Lung (tissue), 12 donors: ENCODE measurements around the gene MFSD2A. TPM values are rescaled to one million over a fixed set of nuclear protein-coding genes. Genes with fewer than 3 reads are reported as not detected.

Experiments used
- ATAC-seq: fragments of 200-7000 bp; cut with Tn5 transposase; one replicate; pipeline ENCODE4 v1.9.1; 2020; ENCODE audit warnings: moderate number of reproducible peaks; ENCODE audit not compliant: insufficient read depth, low FRiP score
- DNase-seq, 3 donors: peaks; one replicate each; pipeline ENCODE4 v3.0.0-alpha.2; 2013 to 2017
- H3K27ac ChIP-seq, 2 donors: one replicate each; pipeline ENCODE4 v1.5.1; 2013; ENCODE audit warnings: mild to moderate bottlenecking in 2 of 2, moderate library complexity in 2 of 2, control low read depth in 1 of 2, inconsistent platforms in 1 of 2, low read depth in 1 of 2, low read length in 1 of 2
- H3K27me3 ChIP-seq, 3 donors: one replicate each; pipeline ENCODE4 v1.5.1; 2013; ENCODE audit warnings: low read length in 2 of 3; ENCODE audit not compliant: control insufficient read depth in 3 of 3, insufficient read depth in 3 of 3
- H3K36me3 ChIP-seq, 4 donors: one replicate each; pipeline ENCODE4 v1.5.1; 2013; ENCODE audit warnings: low read length in 4 of 4, mild to moderate bottlenecking in 1 of 4, moderate library complexity in 1 of 4; ENCODE audit not compliant: control insufficient read depth in 4 of 4, insufficient read depth in 4 of 4
- H3K4me1 ChIP-seq, 5 donors: one replicate each; pipeline ENCODE4 v1.5.1; 2013; ENCODE audit warnings: low read length in 5 of 5, mild to moderate bottlenecking in 2 of 5, moderate library complexity in 1 of 5; ENCODE audit not compliant: control insufficient read depth in 5 of 5, insufficient read depth in 5 of 5
- H3K4me3 ChIP-seq: one replicate; pipeline ENCODE4 v1.5.1; 2013; ENCODE audit warnings: mild to moderate bottlenecking, control low read depth, moderate library complexity
- H3K9ac ChIP-seq, 2 donors: one replicate each; pipeline ENCODE4 v1.5.1; 2013; ENCODE audit warnings: low read length in 2 of 2, control low read depth in 1 of 2; ENCODE audit not compliant: insufficient read depth in 1 of 2
- H3K9me3 ChIP-seq, 4 donors: one replicate each; pipeline ENCODE4 v1.5.1; 2013; ENCODE audit warnings: low read length in 3 of 4, mild to moderate bottlenecking in 1 of 4, moderate library complexity in 1 of 4; ENCODE audit not compliant: control insufficient read depth in 4 of 4, insufficient read depth in 3 of 4
- WGBS, 2 donors: extraction: QIAGEN DNeasy Blood & Tissue Kit; methylation state at CpG; one replicate each; pipeline ENCODE4 v1.1.7; 2013; 5-methylcytosine and 5-hydroxymethylcytosine counted together
- polyA plus RNA-seq, 2 donors: library from polyadenylated mRNA; stranded (reverse); fragments of 200-250 nt; gene quantifications; one replicate each; pipeline ENCODE4 v1.2.1, GENCODE V29; 2013
- total RNA-seq, 2 donors: library from RNA; depleted of rRNA in 1 of 2; stranded (reverse); fragments of >200 nt in 1 of 2; gene quantifications; one replicate each; pipeline ENCODE4 v1.2.1, GENCODE V29; 2014 to 2021
- TF ChIP-seq, protein P1 (sequence below): IDR thresholded peaks from 2 replicates; pipeline ENCODE4 v1.5.1; 2012; ENCODE audit warnings: mild to moderate bottlenecking; ENCODE audit errors: control extremely low read depth, extremely low read depth
- donor health status: control.
- donor health status: control.
- donor health status: Bipolar disorder and iron deficiency.
- donor health status: healthy.
- donor health status: DM: yes; HTN: yes; CAD: no.

The MFSD2A gene
- total and polyA plus RNA-seq, 4 donors = 57.2 to 149 (median 121) TPM

DNA sequence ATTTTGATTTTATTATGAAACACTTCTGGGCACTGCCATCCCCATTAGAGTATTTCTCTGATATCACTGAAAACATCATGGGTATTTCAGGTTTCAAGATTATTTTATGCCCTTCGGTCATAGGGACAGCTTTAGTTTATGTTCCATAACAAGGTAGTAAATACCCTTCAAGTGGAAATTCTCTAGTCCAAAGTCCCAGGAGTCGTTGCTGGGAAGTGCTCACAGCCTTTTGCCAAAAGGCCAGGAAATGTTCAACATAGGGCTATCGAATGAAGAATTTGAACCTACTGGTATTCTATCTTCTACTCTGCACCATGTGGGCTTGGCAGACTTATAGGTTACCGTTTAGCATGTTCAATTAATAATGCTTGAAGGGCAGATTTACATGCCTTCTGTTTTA, 7.7 kb upstream of the MFSD2A start:
- Histone ChIP-seq H3K27me3 (no peaks in the 10 kb centered on the region), H3K4me1 (no peaks in the 10 kb centered on the region), H3K9ac (no peak overlapping the region), H3K9me3 (no peaks in the 10 kb centered on the region), H3K36me3 (no peaks in the 10 kb centered on the region), H3K4me3 (no peak overlapping the region), H3K27ac (no peak overlapping the region)
- WGBS, 2 donors = 66 to 84% methylated on average over 4 of the region's 4 CpGs
- DNase-seq (no peak), ATAC-seq (no peak)
- TF ChIP-seq, protein P1, sequence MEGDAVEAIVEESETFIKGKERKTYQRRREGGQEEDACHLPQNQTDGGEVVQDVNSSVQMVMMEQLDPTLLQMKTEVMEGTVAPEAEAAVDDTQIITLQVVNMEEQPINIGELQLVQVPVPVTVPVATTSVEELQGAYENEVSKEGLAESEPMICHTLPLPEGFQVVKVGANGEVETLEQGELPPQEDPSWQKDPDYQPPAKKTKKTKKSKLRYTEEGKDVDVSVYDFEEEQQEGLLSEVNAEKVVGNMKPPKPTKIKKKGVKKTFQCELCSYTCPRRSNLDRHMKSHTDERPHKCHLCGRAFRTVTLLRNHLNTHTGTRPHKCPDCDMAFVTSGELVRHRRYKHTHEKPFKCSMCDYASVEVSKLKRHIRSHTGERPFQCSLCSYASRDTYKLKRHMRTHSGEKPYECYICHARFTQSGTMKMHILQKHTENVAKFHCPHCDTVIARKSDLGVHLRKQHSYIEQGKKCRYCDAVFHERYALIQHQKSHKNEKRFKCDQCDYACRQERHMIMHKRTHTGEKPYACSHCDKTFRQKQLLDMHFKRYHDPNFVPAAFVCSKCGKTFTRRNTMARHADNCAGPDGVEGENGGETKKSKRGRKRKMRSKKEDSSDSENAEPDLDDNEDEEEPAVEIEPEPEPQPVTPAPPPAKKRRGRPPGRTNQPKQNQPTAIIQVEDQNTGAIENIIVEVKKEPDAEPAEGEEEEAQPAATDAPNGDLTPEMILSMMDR = no peak

DNA sequence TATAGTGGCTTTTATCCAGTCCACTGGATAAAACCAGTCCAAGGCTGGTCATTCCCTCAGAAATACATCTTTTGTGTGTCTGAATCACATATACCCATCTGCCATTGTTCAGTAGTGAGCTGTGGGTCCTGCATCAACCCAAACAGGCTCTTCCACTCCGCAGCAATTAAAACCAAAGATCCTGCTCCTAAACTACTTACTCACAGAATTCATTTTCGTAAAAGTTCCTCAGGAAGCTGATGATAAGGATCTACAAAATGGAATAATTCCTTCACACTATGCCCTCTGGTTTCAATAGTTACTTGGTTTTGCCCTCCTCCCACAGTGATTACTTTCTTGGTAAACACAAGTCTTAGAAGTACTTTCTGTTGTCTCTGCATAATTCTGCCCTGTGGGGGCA, 5.1 kb upstream of the MFSD2A start:
- Histone ChIP-seq H3K36me3 (no peaks in the 10 kb centered on the region), H3K27me3 (no peaks in the 10 kb centered on the region), H3K9ac (no peak overlapping the region), H3K4me1 (peaks cover 0 to 4% (median 0%) of the 10 kb centered on the region in 5 donors), H3K4me3 (no peak overlapping the region), H3K27ac (no peak overlapping the region), H3K9me3 (no peaks in the 10 kb centered on the region)
- no peak for ATAC-seq
- TF ChIP-seq, protein P1 = no peak
- DNase-seq = no peak
- 74 to 82% methylated on average over 2 of the region's 2 CpGs for WGBS, 2 donors

DNA sequence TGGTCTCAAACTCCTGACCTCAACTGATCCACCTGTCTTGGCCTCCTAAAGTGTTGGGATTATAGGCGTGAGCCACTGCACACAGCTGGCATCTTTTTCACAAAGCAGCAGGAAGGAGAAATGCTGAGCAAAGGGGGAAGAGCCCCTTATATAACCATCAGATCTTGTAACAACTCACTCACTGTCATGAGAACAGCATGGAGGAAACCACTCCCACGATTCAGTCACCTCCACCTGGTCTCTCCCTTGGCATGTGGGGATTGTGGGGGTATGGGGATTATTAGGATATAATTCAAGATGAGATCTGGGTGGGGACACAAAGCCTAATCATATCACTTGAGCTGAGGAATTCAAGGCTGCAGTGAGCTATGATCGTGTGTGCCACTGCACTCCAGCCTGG, 3.0 kb upstream of the MFSD2A start:
- ATAC-seq (no peak), DNase-seq (no peak)
- peaks cover 0 to 7% (median 0%) of the 10 kb centered on the region in 3 donors for H3K27me3 ChIP-seq
- H3K36me3 ChIP-seq = peaks cover 0 to under 1% (median 0%) of the 10 kb centered on the region in 4 donors
- H3K9me3 ChIP-seq = no peaks in the 10 kb centered on the region
- 64 to 73% methylated on average over 3 of the region's 3 CpGs for WGBS, 2 donors
- no peak overlapping the region for H3K4me3 ChIP-seq
- TF ChIP-seq, protein P1 = no peak
- H3K27ac ChIP-seq = peak overlapping the region in 1 of 2 donors; percentile 58
- peaks cover 0 to 13% (median 4%) of the 10 kb centered on the region in 5 donors for H3K4me1 ChIP-seq
- H3K9ac ChIP-seq = no peak overlapping the region
